ENCODE results near the gene RAPGEF2. TPM values are rescaled to one million over a fixed set of nuclear protein-coding genes. Genes with fewer than 3 reads are reported as not detected.

RAPGEF2 gene
- total and polyA plus RNA-seq, 2 donors (not counting 1 experiment from before 2014, with no cell fraction given), result 10.9 to 45.8 TPM

GRCh38 chr4:159240046-159240445 is 137.2 kb downstream of the RAPGEF2 start:
- WGBS (ENCODE audit: insufficient coverage), result no CpG with 5 or more reads among the region's 4 CpGs
- Histone ChIP-seq H3K4me1 (ENCODE audit: control insufficient read depth in 2 of 2, insufficient read depth in 2 of 2, low read length in 2 of 2) (no peaks in the 10 kb centered on the region), H2AFZ (ENCODE audit: insufficient read depth, low read depth, low read length, poor library complexity, severe bottlenecking) (no peak overlapping the region), H3K27me3 (replicated peaks in 1 of 4; ENCODE audit: control extremely low read depth in 1 of 4, control insufficient read depth in 3 of 4, insufficient read depth in 4 of 4, low read length in 3 of 4) (no peaks in the 10 kb centered on the region), H3K4me3 (ENCODE audit: control extremely low read depth in 1 of 5, extremely low read depth in 1 of 5, insufficient read depth in 1 of 5, low read depth in 2 of 5, low read length in 4 of 5) (no peak overlapping the region), H3K36me3 (replicated peaks in 1 of 2; ENCODE audit: control extremely low read depth in 1 of 2, control insufficient read depth in 1 of 2, extremely low read depth in 1 of 2, insufficient read depth in 2 of 2, low read length in 1 of 2) (no peaks in the 10 kb centered on the region), H3K27ac (ENCODE audit: low read length in 2 of 2) (no peak overlapping the region), H3K9ac (ENCODE audit: low read length) (no peak overlapping the region), H4K20me1 (ENCODE audit: control insufficient read depth, insufficient read depth, low read length, poor library complexity, severe bottlenecking) (no peaks in the 10 kb centered on the region), H3K9me3 (ENCODE audit: control extremely low read depth in 1 of 3, control insufficient read depth in 2 of 3, insufficient read depth in 1 of 3, low read length in 2 of 3) (no peaks in the 10 kb centered on the region), H3K79me2 (ENCODE audit: control insufficient read depth, insufficient read depth, low read length) (peaks cover 6% of the 10 kb centered on the region), H3K4me2 (replicated peaks; ENCODE audit: low read depth, low read length, poor library complexity, severe bottlenecking) (no peak overlapping the region)
- no peaks in the 10 kb centered on the region for H3K9me3 Mint-ChIP-seq (ENCODE audit: insufficient read depth)
- ChIA-PET POLR2A (no interaction called here), CTCF (interaction anchor here (1.6 kb wide), 1 partner anchor 11 kb away, joined by 3 read pairs; no protein-coding TSS in a partner anchor)
- H3K4me3 Mint-ChIP-seq, result no peak overlapping the region
- H3K4me1 Mint-ChIP-seq, result peaks cover 3% of the 10 kb centered on the region
- H3K27me3 Mint-ChIP-seq, result no peaks in the 10 kb centered on the region
- DNase-seq, result no peak
- intact Hi-C loops (cut with micrococcal nuclease), result no loop called here
- no peak for ATAC-seq (ENCODE audit: low read depth)
- TF ChIP-seq EZH2 (IDR thresholded peaks at IDR 0.05; ENCODE audit: borderline replicate concordance, insufficient read depth, low read depth, low read length, poor library complexity, severe bottlenecking) (no peak), CTCF (IDR thresholded peaks at IDR 0.05) (no peak)
- H3K27ac Mint-ChIP-seq, result no peak overlapping the region

GRCh38 chr4:159240687-159241086 is 137.8 kb downstream of the RAPGEF2 start:
- WGBS (ENCODE audit: insufficient coverage), result no CpG with 5 or more reads among the region's 3 CpGs
- ATAC-seq (ENCODE audit: low read depth) (no peak), DNase-seq (no peak)
- no peaks in the 10 kb centered on the region for H4K20me1 ChIP-seq (ENCODE audit: control insufficient read depth, insufficient read depth, low read length, poor library complexity, severe bottlenecking)
- H3K9me3 ChIP-seq (ENCODE audit: control extremely low read depth in 1 of 3, control insufficient read depth in 2 of 3, insufficient read depth in 1 of 3, low read length in 2 of 3), result no peaks in the 10 kb centered on the region
- intact Hi-C loops (cut with micrococcal nuclease), result no loop called here
- H3K9ac ChIP-seq (ENCODE audit: low read length), result no peak overlapping the region
- peaks cover 3% of the 10 kb centered on the region for H3K4me1 Mint-ChIP-seq
- no peak overlapping the region for H2AFZ ChIP-seq (ENCODE audit: insufficient read depth, low read depth, low read length, poor library complexity, severe bottlenecking)
- H3K27me3 ChIP-seq (replicated peaks in 1 of 4; ENCODE audit: control extremely low read depth in 1 of 4, control insufficient read depth in 3 of 4, insufficient read depth in 4 of 4, low read length in 3 of 4), result no peaks in the 10 kb centered on the region
- TF ChIP-seq CTCF (IDR thresholded peaks at IDR 0.05) (no peak), EZH2 (IDR thresholded peaks at IDR 0.05; ENCODE audit: borderline replicate concordance, insufficient read depth, low read depth, low read length, poor library complexity, severe bottlenecking) (no peak)
- no peak overlapping the region for H3K4me2 ChIP-seq (replicated peaks; ENCODE audit: low read depth, low read length, poor library complexity, severe bottlenecking)
- H3K27me3 Mint-ChIP-seq, result no peaks in the 10 kb centered on the region
- H3K9me3 Mint-ChIP-seq (ENCODE audit: insufficient read depth), result no peaks in the 10 kb centered on the region
- no peak overlapping the region for H3K27ac Mint-ChIP-seq
- H3K4me1 ChIP-seq (ENCODE audit: control insufficient read depth in 2 of 2, insufficient read depth in 2 of 2, low read length in 2 of 2), result no peaks in the 10 kb centered on the region
- ChIA-PET POLR2A (no interaction called here), CTCF (interaction anchor here (1.6 kb wide), 1 partner anchor 10 kb away, joined by 3 read pairs; no protein-coding TSS in a partner anchor)
- peaks cover 3% of the 10 kb centered on the region for H3K79me2 ChIP-seq (ENCODE audit: control insufficient read depth, insufficient read depth, low read length)
- H3K27ac ChIP-seq (ENCODE audit: low read length in 2 of 2), result no peak overlapping the region
- H3K36me3 ChIP-seq (replicated peaks in 1 of 2; ENCODE audit: control extremely low read depth in 1 of 2, control insufficient read depth in 1 of 2, extremely low read depth in 1 of 2, insufficient read depth in 2 of 2, low read length in 1 of 2), result no peaks in the 10 kb centered on the region
- no peak overlapping the region for H3K4me3 Mint-ChIP-seq
- H3K4me3 ChIP-seq (ENCODE audit: control extremely low read depth in 1 of 5, extremely low read depth in 1 of 5, insufficient read depth in 1 of 5, low read depth in 2 of 5, low read length in 4 of 5), result no peak overlapping the region

All from B cell (primary cell).